GM08714 (cell line): Measurements from ENCODE around the gene LRRK1.

Experiments
- H3K4me3 ChIP-seq: fragments of 200-500 bp; sonication (Bioruptor generic); 2 replicates; pipeline ENCODE4 v1.5.1; 2014; ENCODE audit warnings: mild to moderate bottlenecking, low read length, inconsistent platforms
- ZNF274 ChIP-seq: IDR thresholded peaks from 2 replicates; pipeline ENCODE4 v1.6.1; 2012; ENCODE audit warnings: mild to moderate bottlenecking, low read depth, low read length

Gene LRRK1

GRCh38 chr15:101112336-101113113 lies 193.4 kb downstream of the LRRK1 start:
- no peak overlapping the region for H3K4me3 ChIP-seq
- no peak for TF ChIP-seq ZNF274

GRCh38 chr15:101113114-101114005 lies 194.2 kb downstream of the LRRK1 start:
- TF ChIP-seq ZNF274, result no peak
- no peak overlapping the region for H3K4me3 ChIP-seq

GRCh38 chr15:101114166-101114565 lies 195.0 kb downstream of the LRRK1 start:
- no peak for TF ChIP-seq ZNF274
- H3K4me3 ChIP-seq, result no peak overlapping the region

- TF ChIP-seq ZNF274, result no peak
- no peak overlapping the region for H3K4me3 ChIP-seq
These were observed 195.5 kb downstream of the LRRK1 start for GRCh38 chr15:101114610-101115009.

- H3K4me3 ChIP-seq, result no peak overlapping the region
- no peak for TF ChIP-seq ZNF274
These were observed 196.2 kb downstream of the LRRK1 start for GRCh38 chr15:101115393-101115785.

- no peak for TF ChIP-seq ZNF274
- H3K4me3 ChIP-seq, result no peak overlapping the region
These were observed 196.9 kb downstream of the LRRK1 start for GRCh38 chr15:101115786-101116680.

GRCh38 chr15:101116681-101116976 lies 197.5 kb downstream of the LRRK1 start:
- H3K4me3 ChIP-seq, result no peak overlapping the region

GRCh38 chr15:101118116-101118515 lies 199.0 kb downstream of the LRRK1 start:
- no peak overlapping the region for H3K4me3 ChIP-seq
- no peak for TF ChIP-seq ZNF274

More at GRCh38 chr15:101116681-101116976, 197.5 kb downstream of the LRRK1 start:
- no peak for TF ChIP-seq ZNF274

- no peak for TF ChIP-seq ZNF274
- no peak overlapping the region for H3K4me3 ChIP-seq
These were observed 199.5 kb downstream of the LRRK1 start for GRCh38 chr15:101118615-101119014.

- no peak overlapping the region for H3K4me3 ChIP-seq
- TF ChIP-seq ZNF274, result no peak
These were observed 200.0 kb downstream of the LRRK1 start for GRCh38 chr15:101119181-101119580.
